GM18505 (cell line): ENCODE data around the gene ZBED5.

Source experiments
- ATAC-seq: cut with Tn5 transposase; IDR thresholded peaks from one replicate; pipeline ENCODE4 v1.9.1; 2021; ENCODE audit not compliant: unreplicated experiment
- POLR2A ChIP-seq: IDR thresholded peaks from 4 replicates; pipeline ENCODE4 v1.6.1; 2011; ENCODE audit warnings: borderline replicate concordance; ENCODE audit not compliant: insufficient read depth, insufficient read length; ENCODE audit errors: extremely low read depth

The ZBED5 gene

GRCh38 chr11:10806206-10806605 lies 51.6 kb downstream of the ZBED5 start:
- TF ChIP-seq POLR2A: no peak
- ATAC-seq: no peak

DNA sequence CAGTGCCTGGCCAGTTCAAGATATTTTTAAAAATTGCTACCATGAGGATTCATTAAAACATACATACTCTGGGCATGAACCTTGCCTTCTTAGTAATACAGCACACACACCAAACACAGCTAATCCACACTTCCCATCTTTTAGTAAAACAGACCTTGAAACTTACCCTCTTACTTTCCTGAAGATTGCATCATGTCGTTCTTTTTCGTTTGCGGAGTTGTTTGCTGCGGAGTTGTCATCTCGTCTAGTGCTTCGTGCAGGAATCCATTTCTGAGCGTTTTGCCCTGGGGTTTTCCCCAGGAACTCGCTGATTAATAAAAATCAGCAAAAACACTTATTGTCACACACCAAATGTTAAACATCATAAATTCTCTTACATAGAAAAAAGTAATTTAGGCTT lies 52.1 kb downstream of the ZBED5 start:
- no peak for ATAC-seq
- TF ChIP-seq POLR2A: no peak

DNA sequence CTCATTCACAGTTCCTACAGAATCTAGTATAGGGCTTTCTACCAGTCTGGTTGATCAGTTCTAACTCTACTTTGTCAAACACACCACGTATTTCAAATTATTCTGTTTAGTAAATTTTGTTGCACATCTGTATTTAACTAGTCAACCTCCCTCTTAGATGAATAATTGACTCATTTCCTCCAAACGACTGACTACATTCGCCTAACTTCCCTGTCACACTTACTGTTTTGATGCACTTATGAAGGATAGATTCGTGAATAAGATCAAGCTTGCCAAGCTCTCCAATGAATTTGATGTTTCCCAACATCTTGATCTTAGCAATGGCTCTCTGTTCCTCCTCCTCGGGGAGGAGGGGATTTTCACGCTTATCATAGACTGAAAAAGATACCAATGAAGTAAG lies 54.2 kb downstream of the ZBED5 start:
- no peak for TF ChIP-seq POLR2A
- no peak for ATAC-seq
